Right forelimb (tissue), 1 donor: ENCODE data around the gene FTCDNL1.

Experiments used
- DNase-seq: peaks from one replicate; pipeline ENCODE4 v3.0.0-alpha.2; 2018

Gene FTCDNL1

GRCh38 chr2:199739413-199740110 lies 111.4 kb downstream of the FTCDNL1 start:
- peak; percentile 82 for DNase-seq

DNA sequence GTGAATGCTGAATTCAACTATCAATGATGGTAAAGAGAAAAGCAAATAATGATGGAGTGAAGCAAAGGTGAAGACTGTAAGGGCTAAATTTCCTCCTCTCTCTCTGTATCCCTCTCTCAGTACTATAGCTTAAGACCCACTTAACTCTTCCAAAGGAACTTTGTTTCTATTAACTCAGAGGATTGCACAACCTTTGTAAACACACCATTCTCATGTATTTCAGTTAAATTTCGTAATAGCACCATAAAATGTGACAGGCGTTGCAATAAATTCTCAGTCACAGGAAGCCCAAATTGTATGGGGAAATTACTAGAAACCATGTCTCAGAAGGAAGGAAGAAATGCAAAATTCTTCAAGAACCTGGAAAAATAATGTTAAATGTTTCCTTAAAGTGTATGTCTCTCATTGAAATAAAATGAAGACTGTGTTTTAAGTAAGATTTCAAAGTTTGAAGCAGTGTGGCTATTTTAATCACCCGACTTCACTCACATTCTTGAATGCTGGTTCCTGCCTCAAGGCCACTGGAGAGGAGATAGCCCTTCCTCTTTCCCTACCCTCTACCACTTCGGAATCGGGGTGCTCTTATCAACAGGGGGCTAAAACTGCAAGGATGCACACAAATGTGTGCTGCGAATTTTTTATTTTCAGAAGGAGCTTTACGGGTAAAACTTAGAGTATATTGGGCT lies 112.1 kb downstream of the FTCDNL1 start:
- no peak for DNase-seq

- no peak for DNase-seq
These were observed 116.3 kb downstream of the FTCDNL1 start for GRCh38 chr2:199734651-199735050.

GRCh38 chr2:199734011-199734410 lies 117.0 kb downstream of the FTCDNL1 start:
- DNase-seq, result no peak

- no peak for DNase-seq
These were observed 123.2 kb downstream of the FTCDNL1 start for GRCh38 chr2:199727801-199728200.

- no peak for DNase-seq
These were observed 123.7 kb downstream of the FTCDNL1 start for GRCh38 chr2:199727306-199727705.

DNA sequence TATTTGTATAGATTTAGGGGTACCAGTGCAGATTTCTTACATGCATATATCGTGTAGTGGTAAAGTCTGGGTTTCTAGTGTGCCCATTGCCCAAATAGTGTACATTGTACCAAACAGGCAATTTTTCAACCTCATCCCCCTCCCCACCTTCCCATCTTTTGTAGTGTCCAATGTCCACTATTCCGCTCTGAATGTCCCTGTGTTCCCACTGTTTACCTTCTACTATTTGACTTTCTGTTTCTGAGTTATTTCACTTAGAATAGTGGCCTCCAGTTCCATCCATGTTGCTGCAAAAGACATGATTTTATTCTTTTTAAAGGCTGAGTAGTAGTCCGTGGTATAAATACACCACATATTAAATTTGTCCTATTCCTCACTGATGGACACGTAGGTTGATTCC lies 132.9 kb downstream of the FTCDNL1 start:
- DNase-seq, result no peak

DNA sequence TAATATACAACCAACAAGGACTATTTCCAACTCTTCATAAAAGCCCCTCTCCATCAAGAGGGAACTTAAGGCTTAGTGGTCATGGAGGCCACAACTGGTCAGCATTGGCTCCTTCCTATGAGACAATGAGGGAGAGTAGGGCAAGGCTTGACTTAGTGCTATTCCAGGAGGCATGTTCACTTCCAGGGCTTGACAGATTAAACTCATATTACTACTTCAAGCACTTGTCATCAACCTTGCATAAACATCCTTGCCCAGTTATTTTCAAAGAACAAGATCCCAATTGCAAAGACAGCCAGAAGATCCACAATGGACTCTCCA lies 133.4 kb downstream of the FTCDNL1 start:
- DNase-seq, result no peak

GRCh38 chr2:199716807-199717586 lies 134.0 kb downstream of the FTCDNL1 start:
- DNase-seq, result no peak

DNA sequence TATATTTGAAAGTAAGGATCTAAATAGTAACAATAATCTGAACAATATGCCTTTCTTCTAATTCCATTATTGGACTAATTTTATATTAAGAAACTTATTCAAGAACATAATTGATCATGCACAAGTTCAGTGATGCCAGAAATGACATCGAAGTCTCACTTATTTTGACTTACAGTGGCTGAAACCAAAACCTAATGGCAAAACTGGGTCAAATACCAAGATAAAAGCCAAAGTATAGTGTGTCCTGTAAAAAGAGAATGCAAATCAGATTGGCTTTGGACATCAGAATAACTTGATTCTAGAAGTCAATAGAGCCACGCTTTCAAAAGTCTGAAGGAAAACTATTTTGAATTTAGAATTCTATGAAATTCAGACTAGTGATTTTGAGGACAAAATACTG lies 137.2 kb downstream of the FTCDNL1 start:
- DNase-seq, result no peak

DNA sequence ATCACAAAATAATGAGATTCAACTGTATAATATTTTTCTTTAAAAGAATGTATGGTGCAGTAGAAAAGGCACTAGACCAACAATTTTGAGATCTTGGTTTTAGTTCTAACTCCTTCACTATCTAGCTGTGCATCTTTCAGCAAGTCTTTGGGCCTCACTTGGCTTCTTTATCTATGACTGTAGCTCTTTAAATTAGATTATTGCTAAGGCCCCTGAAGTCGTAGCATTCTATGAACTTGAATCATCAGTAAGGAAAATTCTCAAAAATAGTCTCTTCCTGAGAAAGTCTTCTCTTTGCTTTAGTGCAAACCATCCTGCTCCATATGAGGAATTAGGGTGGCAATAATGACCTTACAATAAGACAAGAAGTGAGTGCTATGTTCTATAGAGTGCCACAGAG lies 140.4 kb downstream of the FTCDNL1 start:
- DNase-seq, result no peak
